D721Med (cell line): ENCODE data around the gene PTGIS.

Source experiments
- DNase-seq: peaks from one replicate; pipeline ENCODE4 v3.0.0; 2011; ENCODE audit warnings: low spot score; ENCODE audit not compliant: insufficient read length
- FAIRE-seq: peaks from 2 replicates; lab custom pipeline; 2011; peaks lifted over from hg19 to GRCh38; lab: Jason Lieb, UNC
- CTCF ChIP-seq: IDR thresholded peaks from 2 replicates; pipeline ENCODE4 v1.5.1; 2012; ENCODE audit warnings: mild to moderate bottlenecking, control low read depth; ENCODE audit not compliant: insufficient read depth; ENCODE audit errors: missing control alignments

The PTGIS gene

GRCh38 chr20:49462626-49463025 is 105.3 kb downstream of the PTGIS start:
- DNase-seq (no peak), FAIRE-seq (no peak)
- TF ChIP-seq CTCF: no peak

GRCh38 chr20:49461894-49462620 is 105.9 kb downstream of the PTGIS start:
- no peak for TF ChIP-seq CTCF

GRCh38 chr20:49460916-49461315 is 107.0 kb downstream of the PTGIS start:
- TF ChIP-seq CTCF: no peak
- DNase-seq (no peak), FAIRE-seq (no peak)

More at GRCh38 chr20:49461894-49462620, 105.9 kb downstream of the PTGIS start:
- DNase-seq: no peak
- FAIRE-seq: no peak

- no peak for TF ChIP-seq CTCF
- no peak for DNase-seq
- FAIRE-seq: no peak
These were observed 107.8 kb downstream of the PTGIS start for GRCh38 chr20:49460131-49460530.

GRCh38 chr20:49459684-49460083 is 108.3 kb downstream of the PTGIS start:
- no peak for TF ChIP-seq CTCF
- DNase-seq: no peak
- FAIRE-seq: no peak

- DNase-seq: no peak
- no peak for FAIRE-seq
- no peak for TF ChIP-seq CTCF
These were observed 110.5 kb downstream of the PTGIS start for GRCh38 chr20:49457444-49457843.

GRCh38 chr20:49456646-49457045 is 111.3 kb downstream of the PTGIS start:
- FAIRE-seq (no peak), DNase-seq (no peak)
- TF ChIP-seq CTCF: no peak
